T-helper 2 cell treated with Interferon-gamma antibody and Interleukin-4, amounts not matched to agents 5 μg/mL and 100 μg/mL, for 36 hours (primary cell): ENCODE measurements around the gene GLTPD2.
"Not testable (repeated sequence)": the region's sequence is repeated elsewhere in the genome, so short reads cannot be mapped to it uniquely, and the experiment has no call there.

Experiments used
- DNase-seq: peaks from one replicate; pipeline ENCODE4 v3.0.0; 2021; ENCODE audit warnings: low spot score
- H3K27ac Mint-ChIP-seq: one replicate; pipeline ENCODE4 v1.8.0; 2021; ENCODE audit warnings: mild to moderate bottlenecking, mixed read lengths
- H3K27me3 Mint-ChIP-seq: one replicate; pipeline ENCODE4 v1.8.0; 2021; ENCODE audit warnings: low read depth, mixed read lengths
- H3K36me3 Mint-ChIP-seq: one replicate; pipeline ENCODE4 v1.8.0; 2021; ENCODE audit warnings: low read depth, mixed read lengths
- H3K4me1 Mint-ChIP-seq: one replicate; pipeline ENCODE4 v1.8.0; 2021; ENCODE audit warnings: low read depth, mixed read lengths
- H3K4me3 Mint-ChIP-seq: one replicate; pipeline ENCODE4 v1.8.0; 2022; ENCODE audit warnings: mild to moderate bottlenecking, moderate library complexity, mixed read lengths
- H3K9me3 Mint-ChIP-seq: one replicate; pipeline ENCODE4 v1.8.0; 2021; ENCODE audit warnings: mixed read lengths

The GLTPD2 gene

DNA sequence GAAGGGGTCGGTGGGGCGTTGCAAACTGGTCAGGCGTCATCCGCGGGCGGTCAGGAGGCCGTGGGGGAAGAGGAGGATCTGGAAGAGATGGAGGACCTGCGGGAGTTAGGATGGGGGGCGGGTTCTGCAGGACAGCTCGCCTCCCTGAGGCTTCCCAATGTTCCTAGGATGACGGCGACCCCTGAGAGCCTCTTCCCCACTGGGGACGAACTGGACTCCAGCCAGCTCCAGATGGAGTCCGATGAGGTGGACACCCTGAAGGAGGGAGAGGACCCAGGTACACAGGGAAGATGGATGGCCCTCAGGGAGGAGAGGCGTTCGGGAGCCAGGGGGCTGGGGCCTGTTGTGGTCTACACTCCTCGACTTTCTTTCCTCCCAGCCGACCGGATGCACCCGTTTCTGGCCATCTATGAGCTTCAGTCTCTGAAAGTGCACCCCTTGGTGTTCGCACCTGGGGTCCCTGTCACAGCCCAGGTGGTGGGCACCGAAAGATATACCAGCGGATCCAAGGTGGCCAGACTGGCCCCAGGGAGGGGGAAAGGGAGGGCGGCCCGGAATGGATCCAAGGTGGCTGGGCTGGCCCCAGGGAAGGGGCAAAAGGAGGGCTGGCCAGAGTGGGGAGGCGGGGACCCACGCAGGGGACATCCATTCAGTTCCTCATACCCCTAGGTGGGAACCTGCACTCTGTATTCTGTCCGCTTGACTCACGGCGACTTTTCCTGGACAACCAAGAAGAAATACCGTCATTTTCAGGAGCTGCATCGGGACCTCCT is 19.0 kb downstream of the GLTPD2 start:
- Mint-ChIP-seq H3K4me1 (peaks cover 8% of the 10 kb centered on the region), H3K27ac (peak overlapping the region; percentile 60), H3K4me3 (peak overlapping the region; percentile 75), H3K9me3 (no peaks in the 10 kb centered on the region), H3K36me3 (peaks cover 6% of the 10 kb centered on the region), H3K27me3 (no peaks in the 10 kb centered on the region)
- no peak for DNase-seq

DNA sequence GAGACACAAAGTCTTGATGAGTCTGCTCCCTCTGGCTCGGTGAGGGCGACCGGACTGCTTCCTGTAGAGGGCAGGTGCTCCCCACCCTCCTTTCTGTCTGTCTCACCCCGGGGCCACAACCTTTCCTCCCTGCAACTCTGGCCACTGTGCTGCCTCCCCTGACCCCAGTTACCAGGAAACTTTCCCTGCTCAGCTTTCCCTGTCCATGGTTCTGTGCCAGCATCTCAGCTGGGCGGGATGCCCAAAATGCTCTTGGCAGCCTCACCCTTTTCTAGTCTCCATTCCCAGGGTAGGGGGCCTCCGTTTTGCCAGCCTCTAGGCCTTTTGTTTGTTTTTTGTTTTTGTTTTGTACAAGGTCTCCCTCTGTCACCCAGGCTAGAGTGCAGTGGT is 19.6 kb downstream of the GLTPD2 start:
- Mint-ChIP-seq H3K4me1 (peaks cover 8% of the 10 kb centered on the region), H3K27ac (peak overlapping the region; percentile 15), H3K9me3 (no peaks in the 10 kb centered on the region), H3K36me3 (peaks cover 6% of the 10 kb centered on the region), H3K4me3 (peak overlapping the region; percentile 75), H3K27me3 (no peaks in the 10 kb centered on the region)
- no peak for DNase-seq

DNA sequence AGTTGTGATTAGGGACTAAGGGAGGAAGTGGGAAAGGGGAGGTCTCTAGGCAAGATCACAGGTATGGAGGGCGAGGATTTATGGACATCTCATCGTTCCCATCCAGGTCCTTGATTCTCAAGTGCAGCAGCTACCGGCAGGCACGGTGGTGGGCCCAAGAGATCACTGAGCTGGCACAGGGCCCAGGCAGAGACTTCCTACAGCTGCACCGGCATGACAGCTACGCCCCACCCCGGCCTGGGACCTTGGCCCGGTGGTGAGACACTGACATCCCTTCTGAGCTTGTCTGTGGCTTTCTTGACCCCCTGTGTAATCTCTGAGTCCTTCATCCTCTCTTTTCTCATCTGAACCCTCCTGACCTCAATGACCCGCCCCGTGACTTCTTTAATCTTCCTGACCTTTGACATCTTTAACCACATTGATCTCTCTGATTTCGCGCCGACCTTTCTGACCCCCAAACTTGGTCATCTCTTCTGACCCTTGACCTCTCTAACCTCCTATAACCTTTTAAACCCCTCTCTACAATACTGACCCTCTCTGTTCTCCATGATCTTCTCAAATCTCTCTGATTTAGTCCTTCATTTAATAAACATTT is 22.0 kb downstream of the GLTPD2 start:
- Mint-ChIP-seq H3K4me3 (no peak overlapping the region), H3K9me3 (no peaks in the 10 kb centered on the region), H3K27ac (no peak overlapping the region), H3K36me3 (peaks cover 6% of the 10 kb centered on the region), H3K4me1 (peaks cover 8% of the 10 kb centered on the region), H3K27me3 (no peaks in the 10 kb centered on the region)
- DNase-seq = no peak

DNA sequence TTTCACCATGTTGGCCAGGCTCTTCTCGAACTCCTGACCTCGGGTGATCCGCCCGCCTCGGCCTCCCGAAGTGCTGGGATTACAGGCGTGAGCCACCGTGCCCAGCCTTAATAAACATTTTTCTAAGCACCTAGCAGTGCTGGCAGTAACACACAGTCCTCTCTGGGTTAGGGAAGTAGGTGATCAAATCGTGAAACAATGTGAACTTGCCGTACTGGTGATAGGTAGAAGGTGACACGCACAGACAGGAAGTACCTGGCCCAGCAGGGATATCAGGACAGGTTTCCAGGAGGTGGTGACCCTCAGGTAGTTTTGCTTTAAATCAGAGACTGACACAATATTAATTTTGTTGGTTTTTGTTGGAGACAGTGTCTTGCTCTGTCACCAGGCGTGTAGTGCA is 22.7 kb downstream of the GLTPD2 start:
- Mint-ChIP-seq H3K4me3 (no peak overlapping the region), H3K27ac (no peak overlapping the region), H3K4me1 (peaks cover 2% of the 10 kb centered on the region), H3K36me3 (peaks cover 6% of the 10 kb centered on the region), H3K27me3 (no peaks in the 10 kb centered on the region), H3K9me3 (no peaks in the 10 kb centered on the region)
- no peak for DNase-seq

DNA sequence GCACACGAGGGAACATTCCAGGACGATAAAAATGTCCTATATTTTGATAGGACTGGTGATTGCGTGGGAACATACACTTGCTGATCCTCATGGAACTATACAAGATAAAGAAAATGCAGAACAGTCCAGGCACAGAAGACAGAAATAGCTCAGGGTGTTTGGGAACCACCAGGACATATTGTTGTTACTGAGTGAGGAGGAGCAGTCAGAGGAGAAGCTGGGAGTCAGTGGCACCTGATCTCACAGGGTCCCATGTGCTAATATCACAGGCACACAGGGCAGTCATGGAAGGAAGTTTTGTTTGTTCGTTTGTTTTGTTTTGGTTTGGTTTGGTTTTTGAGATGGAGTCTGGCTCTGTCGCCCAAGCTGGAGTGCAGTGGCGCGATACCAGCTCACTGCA is 23.9 kb downstream of the GLTPD2 start:
- no peaks in the 10 kb centered on the region for H3K27me3 Mint-ChIP-seq
- H3K4me3 Mint-ChIP-seq = no peak overlapping the region
- peaks cover 6% of the 10 kb centered on the region for H3K36me3 Mint-ChIP-seq
- no peaks in the 10 kb centered on the region for H3K9me3 Mint-ChIP-seq
- DNase-seq = no peak
- H3K27ac Mint-ChIP-seq = no peak overlapping the region
- peaks cover 2% of the 10 kb centered on the region for H3K4me1 Mint-ChIP-seq

DNA sequence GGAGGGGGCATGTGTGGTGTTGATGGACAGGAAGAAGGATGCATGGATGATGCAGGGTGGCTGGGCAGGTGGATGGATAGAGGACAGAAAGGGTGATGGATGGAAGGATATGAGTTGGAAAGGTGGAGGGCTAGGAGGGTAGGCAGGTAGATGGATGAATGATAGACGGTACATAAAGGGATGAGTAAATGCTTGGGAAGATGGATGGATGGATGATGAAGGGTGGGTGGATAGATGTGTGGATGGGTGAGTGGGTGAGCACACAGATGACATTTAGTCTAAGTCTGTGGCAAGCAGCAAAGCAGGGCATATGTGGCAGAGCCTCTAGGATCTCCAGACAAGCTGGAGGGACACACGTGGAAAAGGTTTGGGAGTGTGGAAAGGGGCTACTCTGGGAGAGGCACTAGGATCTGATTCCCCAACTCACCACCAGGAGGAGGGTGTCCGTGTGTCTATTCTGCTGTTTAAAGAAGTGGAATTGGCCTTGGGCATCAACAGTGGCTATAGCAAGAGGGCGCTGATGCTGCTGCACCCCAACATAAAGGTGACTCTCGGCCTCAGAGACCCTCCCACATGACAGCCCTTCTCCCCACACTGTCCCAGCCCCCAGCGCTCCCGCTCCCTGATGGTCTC is 26.4 kb downstream of the GLTPD2 start:
- peaks cover 3% of the 10 kb centered on the region for H3K36me3 Mint-ChIP-seq
- no peak overlapping the region for H3K4me3 Mint-ChIP-seq
- no peak overlapping the region for H3K27ac Mint-ChIP-seq
- H3K9me3 Mint-ChIP-seq = no peaks in the 10 kb centered on the region
- peaks cover 2% of the 10 kb centered on the region for H3K4me1 Mint-ChIP-seq
- H3K27me3 Mint-ChIP-seq = no peaks in the 10 kb centered on the region
- DNase-seq = no peak

DNA sequence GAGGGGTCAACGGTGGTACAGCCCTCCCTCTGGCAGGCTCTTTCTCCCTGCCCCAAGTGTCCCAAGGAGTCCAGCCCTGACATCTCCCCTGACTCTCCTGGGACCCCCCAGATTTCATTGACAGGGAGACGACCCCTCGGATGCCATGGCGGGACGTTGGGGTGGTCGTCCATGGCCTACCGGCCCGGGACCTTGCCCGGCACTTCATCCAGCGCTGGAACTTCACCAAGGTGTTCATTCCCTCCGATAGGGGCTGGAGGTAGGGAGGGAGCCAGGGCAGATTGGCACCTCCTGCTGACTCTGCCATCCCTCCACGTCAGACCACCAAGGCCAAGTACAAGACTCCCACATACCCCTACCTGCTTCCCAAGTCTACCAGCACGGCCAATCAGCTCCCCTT is 28.1 kb downstream of the GLTPD2 start:
- no peaks in the 10 kb centered on the region for H3K27me3 Mint-ChIP-seq
- no peak for DNase-seq
- no peaks in the 10 kb centered on the region for H3K36me3 Mint-ChIP-seq
- H3K4me3 Mint-ChIP-seq = no peak overlapping the region
- H3K27ac Mint-ChIP-seq = no peak overlapping the region
- no peaks in the 10 kb centered on the region for H3K9me3 Mint-ChIP-seq
- H3K4me1 Mint-ChIP-seq = no peaks in the 10 kb centered on the region

GRCh38 chr17:4818276-4818675 is 29.5 kb downstream of the GLTPD2 start:
- H3K4me3 Mint-ChIP-seq = no peak overlapping the region
- no peaks in the 10 kb centered on the region for H3K36me3 Mint-ChIP-seq
- H3K4me1 Mint-ChIP-seq = no peaks in the 10 kb centered on the region
- no peak overlapping the region for H3K27ac Mint-ChIP-seq
- H3K9me3 Mint-ChIP-seq = no peaks in the 10 kb centered on the region
- no peak for DNase-seq
- H3K27me3 Mint-ChIP-seq = no peaks in the 10 kb centered on the region

DNA sequence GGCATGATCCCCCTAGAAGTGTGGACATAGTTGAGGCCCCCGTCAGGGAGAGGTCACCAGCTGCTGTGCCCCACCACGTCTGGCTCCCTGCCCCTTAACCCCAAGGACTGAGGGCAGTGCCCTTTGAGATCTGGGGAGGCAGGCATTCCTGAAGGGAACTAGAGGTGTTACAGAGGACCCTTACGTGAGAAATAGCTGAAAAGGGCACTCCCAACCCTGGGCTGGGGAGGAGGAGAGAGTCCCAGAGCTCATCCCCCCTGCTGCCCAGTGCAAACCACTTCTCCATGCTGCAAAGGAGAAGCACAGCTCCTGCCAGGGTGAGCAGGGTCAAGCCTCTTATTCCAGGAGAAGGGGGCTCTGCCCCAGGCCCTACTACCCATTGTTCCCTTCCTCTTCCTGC is 34.1 kb downstream of the GLTPD2 start:
- no peak overlapping the region for H3K27ac Mint-ChIP-seq
- H3K4me1 Mint-ChIP-seq = no peaks in the 10 kb centered on the region
- DNase-seq = no peak
- H3K27me3 Mint-ChIP-seq = no peaks in the 10 kb centered on the region
- H3K4me3 Mint-ChIP-seq = no peak overlapping the region
- H3K36me3 Mint-ChIP-seq = no peaks in the 10 kb centered on the region
- H3K9me3 Mint-ChIP-seq = no peaks in the 10 kb centered on the region

DNA sequence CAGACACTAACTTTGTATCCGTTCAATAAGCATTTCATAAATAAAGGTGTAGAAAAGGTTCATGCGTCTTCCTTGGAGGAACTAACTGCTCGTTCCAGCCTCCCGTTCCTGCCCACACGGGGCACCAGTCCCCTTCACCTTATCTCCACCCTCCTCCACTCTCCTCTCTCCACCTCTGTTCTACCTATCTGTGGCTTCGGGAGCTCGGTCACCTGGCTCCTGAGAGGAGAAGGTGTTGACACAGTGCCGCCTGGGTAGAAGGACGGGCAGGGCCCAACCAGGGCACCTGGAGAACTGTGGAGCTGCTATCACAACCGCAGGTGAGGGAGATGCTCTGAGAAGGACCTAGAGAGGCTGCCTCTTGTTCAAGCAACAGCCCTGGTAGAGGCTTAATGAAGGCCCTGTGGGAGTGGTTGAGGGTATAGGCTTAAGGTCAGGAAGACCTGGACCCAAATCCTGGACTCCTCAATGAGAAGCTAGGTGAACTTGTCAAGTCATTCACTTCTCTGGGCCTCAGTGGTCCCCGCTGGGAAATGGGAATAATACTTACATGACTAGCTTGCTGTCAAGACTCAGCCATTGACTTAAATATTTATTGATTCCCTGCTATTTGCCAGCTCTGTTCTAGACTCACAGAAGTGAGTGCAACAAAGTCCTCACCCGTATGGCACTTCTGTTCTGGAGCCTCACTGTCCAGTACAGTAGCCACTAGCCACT is 34.8 kb downstream of the GLTPD2 start:
- H3K27ac Mint-ChIP-seq = no peak overlapping the region
- no peaks in the 10 kb centered on the region for H3K9me3 Mint-ChIP-seq
- peaks cover under 1% of the 10 kb centered on the region for H3K27me3 Mint-ChIP-seq
- no peak for DNase-seq
- no peaks in the 10 kb centered on the region for H3K36me3 Mint-ChIP-seq
- H3K4me1 Mint-ChIP-seq = no peaks in the 10 kb centered on the region
- no peak overlapping the region for H3K4me3 Mint-ChIP-seq

- no peaks in the 10 kb centered on the region for H3K9me3 Mint-ChIP-seq
- no peak for DNase-seq
- H3K36me3 Mint-ChIP-seq = no peaks in the 10 kb centered on the region
- no peaks in the 10 kb centered on the region for H3K4me1 Mint-ChIP-seq
- no peak overlapping the region for H3K27ac Mint-ChIP-seq
- no peak overlapping the region for H3K4me3 Mint-ChIP-seq
- H3K27me3 Mint-ChIP-seq = peaks cover 3% of the 10 kb centered on the region
These were observed 38.6 kb downstream of the GLTPD2 start for GRCh38 chr17:4827399-4827798.

DNA sequence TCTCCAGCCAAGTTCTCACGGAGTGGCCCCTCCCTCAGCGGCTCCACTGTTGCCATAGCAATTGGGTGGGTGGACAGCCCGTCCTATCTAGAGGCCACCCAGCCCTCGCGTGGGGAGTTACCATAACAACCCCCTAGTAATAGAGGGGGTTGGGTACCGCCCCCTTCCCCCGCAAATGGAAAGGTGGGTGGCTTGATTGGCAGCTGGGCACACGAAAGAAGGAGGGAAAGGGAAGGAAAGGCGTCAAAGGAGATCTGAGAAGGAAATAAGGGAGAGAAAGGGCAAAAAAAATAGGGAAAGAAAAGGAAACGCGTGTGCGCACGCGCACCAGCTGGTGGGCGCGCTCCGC is 44.0 kb downstream of the GLTPD2 start:
- Mint-ChIP-seq H3K4me1 (peaks cover 30% of the 10 kb centered on the region), H3K4me3 (peak overlapping the region; percentile 86), H3K27ac (peak overlapping the region; percentile 90)
- DNase-seq, H3K27me3 Mint-ChIP-seq, H3K36me3 Mint-ChIP-seq, H3K9me3 Mint-ChIP-seq: not testable (repeated sequence)

GRCh38 chr17:4833178-4833940 is 44.6 kb downstream of the GLTPD2 start, which contains the start of gene MINK1:
TSS of gene MINK1 (plus strand) at chr17:4833340. CDS start at chr17:4833584, 244 bp downstream.
- H3K9me3 Mint-ChIP-seq = no peaks in the 10 kb centered on the region
- peaks cover 3% of the 10 kb centered on the region for H3K27me3 Mint-ChIP-seq
- peak within 1 kb of the TSS; percentile 95 for H3K4me3 Mint-ChIP-seq
- DNase-seq = peak; percentile 88
- H3K4me1 Mint-ChIP-seq = peaks cover 33% of the 10 kb centered on the region
- H3K36me3 Mint-ChIP-seq = peaks cover 6% of the 10 kb centered on the region
- H3K27ac Mint-ChIP-seq = peak within 1 kb of the TSS; percentile 90
